RPMI7951 (cell line): ENCODE results near the gene LARGE1. TPM values are rescaled to one million over a fixed set of nuclear protein-coding genes. Genes with fewer than 3 reads are reported as not detected.

ENCODE experiments used
- DNase-seq: peaks from one replicate; pipeline ENCODE4 v3.0.0-alpha.2; 2012; ENCODE audit warnings: low read depth
- total RNA-seq: library from RNA; depleted of rRNA; stranded (reverse); fragments of >200 nt; shearing (Covaris generic); gene quantifications from 2 replicates; pipeline ENCODE4 v1.2.3, GENCODE V29; 2014

The LARGE1 gene
- total RNA-seq, 1 experiment from 2014 or later: 3.0 TPM

DNA sequence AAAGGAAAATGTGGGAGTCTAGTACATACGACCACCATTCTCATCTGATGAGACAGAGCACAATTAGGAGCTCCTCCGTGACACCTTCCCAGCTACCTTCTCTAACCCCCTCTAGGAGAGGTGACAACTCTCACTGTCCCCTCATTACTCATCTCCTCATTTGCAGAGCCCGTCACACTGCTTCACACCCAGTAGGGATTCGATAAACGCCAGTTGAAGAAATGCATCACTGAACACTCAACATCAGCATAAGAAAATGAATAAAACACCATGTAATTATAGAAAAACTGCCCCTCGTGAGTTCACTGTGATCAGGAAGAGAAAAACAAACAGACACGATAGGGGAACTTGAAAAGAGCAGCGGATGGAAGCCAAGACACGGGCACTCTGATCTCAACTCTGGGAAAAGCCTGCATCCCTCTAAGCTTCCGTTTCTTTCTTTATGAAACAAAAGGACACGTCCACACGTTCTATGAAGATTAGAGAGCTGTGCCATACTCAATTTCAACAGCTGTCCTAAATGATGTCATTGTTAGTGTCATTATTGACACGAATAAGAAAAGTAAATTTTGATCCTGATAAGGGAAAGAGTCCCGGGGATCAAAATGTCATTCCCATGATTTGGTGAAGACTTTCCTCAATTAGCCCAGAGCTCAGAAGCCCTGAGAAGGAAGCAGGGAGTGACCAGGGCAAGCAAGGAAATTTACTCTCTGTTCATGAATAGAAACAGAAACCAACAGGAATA is 356.9 kb downstream of the LARGE1 start:
- DNase-seq: no peak

DNA sequence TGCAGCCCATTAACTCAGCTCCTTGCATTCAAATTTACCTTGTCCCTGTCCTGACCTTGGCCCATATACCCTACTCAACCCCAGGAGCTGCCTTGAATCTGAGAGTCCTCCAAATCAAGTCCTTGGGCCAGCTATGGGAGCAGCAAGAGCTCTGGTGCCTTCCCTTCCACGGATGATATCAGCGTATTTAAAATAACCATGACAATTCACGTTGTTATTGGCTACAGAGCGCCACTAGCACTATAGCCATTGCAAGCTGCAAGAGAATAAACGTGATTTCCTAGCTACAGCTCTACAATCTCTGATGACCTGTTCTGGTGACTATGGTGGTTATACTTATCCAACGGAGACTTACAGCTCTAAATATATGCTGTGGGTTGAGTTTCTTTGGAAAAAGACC is 357.8 kb downstream of the LARGE1 start:
- no peak for DNase-seq

DNA sequence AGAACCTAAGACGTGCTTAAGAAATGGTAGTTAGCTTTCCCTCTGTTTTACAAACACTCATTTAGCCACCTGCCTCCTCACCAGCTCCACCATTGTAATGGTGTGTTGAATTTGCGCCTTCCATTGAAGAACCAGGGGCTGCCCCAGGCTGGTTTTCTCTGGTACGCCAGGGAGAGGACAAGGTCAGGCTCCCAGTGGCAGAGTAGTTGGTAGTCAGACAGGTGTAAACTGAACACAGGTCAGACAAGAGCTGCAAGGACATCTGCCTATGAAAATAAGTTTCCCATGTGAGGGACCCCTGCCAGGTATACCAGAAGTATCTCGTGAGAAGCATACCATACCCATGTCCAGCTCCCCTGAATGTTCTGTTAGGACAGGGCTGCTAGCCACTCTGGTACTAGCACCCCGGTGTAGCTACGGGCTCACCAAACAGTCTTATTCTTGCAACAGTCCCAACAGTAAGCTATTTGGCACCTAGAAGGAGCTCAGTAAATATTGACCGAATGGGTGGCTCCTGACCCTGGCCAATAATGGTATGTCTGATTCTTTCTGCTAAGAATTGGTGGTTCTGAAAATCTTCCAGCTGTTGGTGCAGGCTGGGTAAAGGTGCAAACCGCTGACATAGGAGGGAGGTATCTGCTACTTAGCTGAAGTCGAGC is 359.0 kb downstream of the LARGE1 start:
- DNase-seq: no peak

DNA sequence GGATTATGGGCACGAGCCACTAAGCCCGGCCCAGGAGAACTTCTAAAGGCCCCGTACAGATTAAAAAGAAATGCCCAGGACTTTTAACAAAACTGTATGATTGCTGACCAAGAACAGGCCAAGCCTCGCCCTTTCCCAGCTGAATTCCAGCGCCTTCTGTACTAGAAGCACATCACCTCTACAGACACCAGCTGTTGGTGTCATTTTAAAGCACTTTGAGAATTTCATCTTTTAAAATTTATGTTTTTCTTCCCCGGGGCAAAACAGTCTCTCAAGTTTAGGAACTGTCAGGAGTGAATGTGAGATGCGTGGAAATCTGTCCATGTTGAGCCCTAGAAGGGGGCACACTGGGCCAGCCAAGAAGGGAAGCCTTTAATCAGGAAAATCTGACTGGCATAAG is 362.4 kb downstream of the LARGE1 start:
- no peak for DNase-seq

DNA sequence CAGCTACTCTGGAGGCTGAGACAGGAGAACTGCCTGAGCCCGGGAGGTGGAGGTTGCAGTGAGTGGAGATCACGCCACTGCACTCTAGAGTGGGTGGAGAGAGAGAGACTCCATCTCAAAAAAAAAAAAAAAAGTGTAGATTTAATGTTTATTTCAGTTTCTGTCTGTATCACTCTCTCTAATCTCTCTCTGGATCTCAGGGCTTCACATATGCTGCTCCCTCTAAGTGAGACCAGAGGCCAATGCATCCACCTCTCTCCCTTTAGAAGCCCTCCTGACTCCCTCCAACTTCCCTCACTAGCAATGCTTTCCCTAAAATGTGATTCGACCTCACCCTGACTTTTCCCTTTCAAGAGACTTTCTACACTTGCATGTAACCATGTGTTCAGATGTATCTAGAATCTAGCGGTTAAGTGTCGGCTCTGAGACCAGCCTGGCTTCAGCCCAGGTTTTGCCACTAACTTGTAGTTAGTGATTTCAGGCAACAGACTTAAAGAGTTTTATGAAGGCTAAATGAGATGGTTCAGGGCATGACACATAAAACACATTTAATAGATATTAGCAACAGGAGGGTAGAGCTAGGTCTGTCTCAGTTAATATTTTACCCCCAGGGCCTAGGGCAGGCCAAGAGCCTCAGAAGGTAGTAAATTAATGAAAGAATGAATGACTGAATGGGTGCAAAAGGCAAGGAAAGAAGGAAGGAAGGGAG is 364.3 kb downstream of the LARGE1 start:
- no peak for DNase-seq

DNA sequence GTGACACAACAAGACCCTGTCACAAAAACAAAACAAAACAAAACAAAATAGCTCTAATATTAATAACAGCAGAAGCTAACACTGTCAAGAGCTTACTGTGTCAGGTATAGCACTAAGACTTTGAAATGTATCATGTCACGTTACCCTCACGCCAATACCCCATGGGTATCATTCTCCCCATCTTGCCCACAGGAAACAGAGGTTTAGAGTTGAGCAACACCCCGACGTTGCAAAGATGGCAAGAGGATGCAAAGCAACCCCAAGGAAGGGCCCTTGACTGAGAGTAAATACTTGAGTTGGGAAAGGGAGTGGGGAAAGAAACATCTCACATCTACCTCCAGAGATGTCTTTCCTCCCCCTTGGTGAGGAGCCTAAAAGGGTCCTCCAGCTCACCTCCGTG is 366.8 kb downstream of the LARGE1 start:
- DNase-seq: no peak

DNA sequence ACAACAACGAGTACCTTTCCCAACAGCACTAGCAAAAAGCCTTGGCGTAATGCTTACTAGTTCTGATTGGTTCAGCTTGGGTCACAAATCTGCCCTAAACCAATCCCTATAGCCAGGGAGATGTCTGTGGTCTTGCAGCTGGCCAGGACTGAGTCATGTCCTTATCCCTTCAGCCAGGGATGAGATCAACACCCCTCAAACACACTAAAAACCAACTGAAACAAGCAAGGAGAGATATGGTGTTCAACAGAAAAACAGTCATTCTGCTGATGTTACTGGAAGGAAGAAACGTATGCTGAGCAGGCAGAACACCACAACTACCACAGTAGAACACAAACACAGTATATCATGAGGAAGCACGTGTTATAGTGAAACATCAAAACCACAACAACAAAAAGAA is 375.6 kb downstream of the LARGE1 start:
- DNase-seq: no peak

DNA sequence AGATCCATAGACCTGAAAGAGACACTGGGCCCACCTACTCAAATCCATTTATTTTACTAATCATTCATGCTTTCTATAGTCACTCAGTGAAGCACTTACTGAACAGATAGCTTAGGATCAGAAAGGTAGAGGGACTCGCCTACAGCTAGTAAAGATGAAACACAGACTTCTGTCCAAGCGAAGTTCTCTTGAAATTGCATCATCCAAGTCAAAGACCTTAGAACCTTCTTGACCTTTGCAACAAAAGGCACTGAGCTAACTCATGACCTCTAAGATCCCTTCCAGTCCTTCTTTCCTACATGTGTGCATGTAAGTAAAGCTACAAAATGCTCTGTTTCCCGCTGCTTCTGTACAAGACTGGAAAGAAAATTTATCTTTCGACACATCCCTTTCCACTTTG is 377.6 kb downstream of the LARGE1 start:
- DNase-seq: no peak

DNA sequence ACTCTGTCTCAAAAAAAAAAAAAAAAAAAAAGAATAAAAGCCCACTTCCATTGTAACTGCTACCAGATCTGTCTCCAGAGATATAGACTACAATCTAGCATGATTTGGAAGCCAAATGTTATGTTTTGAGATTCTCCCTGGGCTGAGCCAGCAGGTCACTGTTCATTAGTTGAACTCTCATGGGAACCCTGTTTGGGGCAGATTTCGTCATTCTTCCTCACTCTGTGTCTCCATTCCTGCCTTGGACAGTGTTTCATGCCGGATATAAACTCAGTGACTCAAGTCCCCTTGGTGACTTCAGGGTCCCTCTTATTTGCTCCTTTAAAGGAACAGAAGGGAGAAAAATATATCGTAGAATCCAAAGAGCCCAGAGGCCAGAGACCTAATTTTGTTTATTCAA is 378.1 kb downstream of the LARGE1 start:
- no peak for DNase-seq

DNA sequence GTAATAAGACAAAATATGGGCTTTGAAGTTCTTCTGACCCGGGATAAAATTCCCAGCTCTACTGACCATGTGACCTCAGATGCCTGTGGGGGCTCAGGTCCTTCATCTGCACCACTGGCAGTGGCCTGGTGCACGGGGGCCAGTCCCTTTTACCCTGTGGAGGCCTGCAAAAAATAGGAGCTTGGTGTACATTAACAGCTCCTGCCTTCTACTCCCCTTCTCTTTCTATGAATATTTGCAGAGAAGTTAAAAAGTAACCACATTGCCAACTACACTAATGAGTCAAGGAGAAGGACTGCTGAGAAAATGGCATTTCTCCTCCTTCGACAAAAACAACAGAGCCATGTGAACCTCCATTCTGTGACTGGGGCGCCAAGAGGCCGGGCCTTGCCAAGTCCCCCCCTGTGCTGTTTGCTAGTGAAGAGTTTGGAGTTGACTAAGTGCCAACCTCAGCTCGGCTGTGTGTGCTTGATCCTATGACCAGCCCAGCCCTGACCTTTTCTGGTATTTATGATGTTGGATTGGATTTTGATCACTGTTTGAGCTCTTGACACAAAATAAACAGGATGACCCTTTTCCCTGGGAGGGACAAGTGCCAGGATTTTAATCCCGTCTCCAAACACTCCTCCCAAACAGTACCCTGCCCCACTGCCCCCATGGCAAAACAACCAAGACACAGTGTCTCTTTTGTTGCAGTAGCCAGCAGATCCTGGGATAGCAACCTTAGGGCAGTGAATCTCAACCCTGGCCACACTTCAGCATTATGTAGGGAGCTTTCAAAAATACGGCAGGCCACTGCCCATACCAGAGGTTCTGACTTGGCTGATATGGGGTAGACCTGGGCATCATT is 380.1 kb downstream of the LARGE1 start:
- DNase-seq: no peak

DNA sequence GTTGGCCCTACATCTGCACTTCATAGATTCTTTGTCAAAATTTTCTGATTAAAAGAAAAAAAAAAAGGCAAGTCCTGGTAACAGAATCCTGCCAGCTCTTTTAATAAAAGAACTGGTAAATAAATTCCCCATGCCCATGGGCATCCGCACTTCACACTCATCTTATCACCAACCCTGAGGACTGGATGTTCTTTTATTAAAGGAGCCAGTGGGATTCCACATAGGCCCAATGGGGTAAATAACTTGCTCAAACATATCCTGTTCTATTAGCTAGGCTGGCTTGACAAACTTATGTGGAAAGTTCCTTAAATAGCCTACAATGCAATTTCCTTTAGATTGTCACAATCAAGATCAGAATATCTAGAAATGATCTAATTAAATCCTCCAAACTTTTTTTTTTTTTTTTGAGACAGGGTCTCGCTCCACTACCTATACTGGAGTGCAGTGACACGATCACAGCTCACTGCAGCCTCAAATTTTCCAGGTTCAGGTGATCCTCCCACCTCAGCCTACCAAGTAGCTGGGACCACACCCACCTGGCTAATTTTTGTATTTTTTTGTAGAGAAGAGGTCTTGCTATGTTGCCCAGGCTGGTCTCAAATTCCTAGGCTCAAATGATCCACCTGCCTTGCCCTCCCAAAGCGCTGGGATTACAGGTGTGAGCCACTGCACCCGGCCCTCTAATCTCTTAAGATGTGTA is 380.9 kb downstream of the LARGE1 start:
- DNase-seq: no peak

DNA sequence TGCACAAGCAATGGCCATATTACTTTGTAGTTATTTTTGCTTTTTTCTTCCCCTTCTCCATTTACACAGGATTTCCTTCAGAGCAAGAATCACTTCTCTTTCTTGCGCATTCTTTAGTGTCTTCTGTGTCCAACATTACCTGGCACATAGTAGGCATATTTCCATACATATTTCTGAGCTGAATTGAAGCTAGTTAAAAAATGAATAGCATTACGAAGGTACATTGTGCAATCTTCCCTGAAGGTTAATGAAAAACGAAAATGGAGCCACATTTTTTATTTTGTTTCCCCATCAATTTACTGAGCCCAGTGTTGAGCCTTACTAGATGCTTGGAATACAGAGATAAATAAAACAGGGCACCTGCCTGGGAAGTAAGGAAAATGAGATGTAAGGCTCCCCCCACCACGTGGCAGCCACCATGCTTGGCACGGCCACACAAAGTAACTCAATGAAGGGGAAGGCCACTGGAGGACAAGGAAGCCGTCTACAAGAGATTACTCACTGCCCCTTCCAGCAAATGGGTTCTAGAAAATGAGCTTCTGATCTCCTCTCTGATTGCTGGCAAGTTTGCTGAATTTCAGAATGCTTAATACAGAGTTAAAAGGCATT is 381.9 kb downstream of the LARGE1 start:
- no peak for DNase-seq

DNA sequence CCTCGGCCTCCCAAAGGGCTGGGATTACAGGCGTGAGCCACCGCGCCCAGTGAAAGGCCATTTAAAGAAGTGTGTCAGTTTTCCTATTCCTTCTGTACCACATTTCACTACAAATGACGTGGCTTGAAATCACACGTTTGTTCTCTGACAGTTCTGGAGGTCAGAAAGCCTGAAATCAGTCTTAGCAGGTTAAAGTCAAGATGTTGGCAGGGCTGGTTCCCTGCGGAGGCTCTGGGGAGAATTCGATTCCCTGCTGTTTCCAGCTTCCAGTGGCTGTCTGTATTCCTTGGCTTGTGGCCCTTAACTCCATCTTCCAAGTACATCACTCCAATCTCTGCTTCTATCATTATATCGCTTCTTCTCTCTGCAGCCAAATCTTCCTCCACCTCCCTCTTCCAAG is 383.2 kb downstream of the LARGE1 start:
- no peak for DNase-seq

DNA sequence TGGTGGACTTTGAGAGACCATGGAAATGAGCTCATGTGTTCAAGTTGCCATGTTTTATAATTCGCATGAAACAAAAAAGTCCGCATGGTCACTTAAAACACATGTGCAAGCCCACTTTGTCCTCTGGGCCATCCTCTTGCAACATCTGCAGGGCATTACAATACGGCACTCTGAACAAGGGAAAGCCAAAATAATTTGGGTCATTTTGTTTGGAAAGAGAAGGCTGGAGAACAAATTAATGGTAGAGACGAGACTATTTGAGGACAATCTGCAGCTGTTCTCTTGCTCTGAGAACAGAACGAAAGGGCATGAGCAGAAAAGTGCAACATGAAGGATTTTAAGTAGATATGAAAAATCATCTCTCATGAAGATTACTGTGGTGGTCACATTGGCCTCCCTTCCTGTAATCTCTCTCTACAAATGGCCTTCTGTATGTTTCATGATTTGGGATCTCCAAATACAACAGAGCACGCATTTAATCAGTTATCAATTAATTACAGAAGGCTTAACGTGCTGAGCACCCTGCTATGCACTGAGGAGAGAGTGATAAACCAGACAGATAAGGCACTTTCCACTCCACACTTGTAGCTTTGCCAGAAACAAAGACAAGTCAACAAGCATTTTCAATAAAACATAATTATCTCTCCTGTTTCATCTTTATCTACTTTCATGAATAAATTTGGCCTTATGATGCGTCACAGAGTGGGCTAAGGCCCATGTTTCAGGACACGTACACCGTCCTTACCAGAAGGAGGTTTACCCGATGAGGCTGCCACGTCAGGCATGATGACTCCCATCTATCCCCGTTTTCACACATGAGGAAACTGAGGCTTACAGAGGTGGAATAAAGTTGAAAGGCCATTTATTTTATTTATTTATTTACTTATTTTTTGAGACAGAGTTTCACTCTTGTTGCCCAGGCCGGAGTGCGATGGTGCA is 384.1 kb downstream of the LARGE1 start:
- no peak for DNase-seq

DNA sequence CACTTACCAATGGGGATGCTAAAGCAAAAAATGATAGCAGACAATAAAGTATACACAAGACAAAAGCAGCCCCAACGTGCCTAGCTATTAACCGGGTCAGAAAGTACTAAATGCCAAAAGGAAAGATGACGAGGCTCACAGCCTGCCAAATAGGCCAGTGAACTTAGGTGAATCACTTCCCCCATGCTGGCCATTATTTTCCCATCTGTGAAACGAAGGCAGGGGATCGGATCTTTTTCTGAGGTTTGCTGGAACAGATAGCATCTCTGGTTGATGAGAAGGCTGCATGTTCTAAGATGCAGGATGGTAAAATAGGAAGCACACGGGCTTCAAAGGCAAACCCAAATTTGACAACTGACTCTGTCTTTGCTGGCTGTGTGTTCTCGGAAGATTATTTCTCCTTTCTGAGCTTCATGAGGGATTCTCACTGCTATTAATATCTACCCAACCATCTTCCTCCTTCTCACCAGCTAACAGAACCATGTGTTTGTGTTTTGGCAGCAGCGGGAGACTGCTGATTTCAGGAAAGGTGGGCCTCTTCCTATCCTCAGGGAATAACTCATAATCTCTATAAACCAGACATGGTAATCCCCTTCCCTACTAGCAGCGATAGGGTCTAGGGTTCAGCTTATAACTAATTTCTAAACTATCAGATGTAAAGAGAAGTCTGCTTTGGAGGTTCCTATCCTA is 390.7 kb downstream of the LARGE1 start:
- DNase-seq: no peak

DNA sequence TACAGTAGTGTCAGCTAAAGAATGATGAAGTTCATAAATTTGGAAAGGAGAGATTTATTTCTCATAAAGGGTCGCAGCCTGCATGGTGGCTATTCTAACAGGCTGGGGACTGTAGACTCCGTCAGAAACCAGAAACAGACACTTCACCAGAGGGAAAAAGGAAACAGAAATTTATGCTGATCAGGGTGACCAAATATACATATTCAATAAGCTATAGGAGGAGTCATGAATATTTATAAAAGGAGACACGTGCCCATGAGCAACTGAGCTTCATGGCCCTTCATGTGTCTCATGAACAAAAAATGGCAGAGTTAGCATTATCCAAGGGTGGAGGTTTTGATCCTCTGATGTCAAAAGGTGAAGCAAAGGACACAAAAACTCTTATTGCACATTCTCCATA is 392.1 kb downstream of the LARGE1 start:
- no peak for DNase-seq

DNA sequence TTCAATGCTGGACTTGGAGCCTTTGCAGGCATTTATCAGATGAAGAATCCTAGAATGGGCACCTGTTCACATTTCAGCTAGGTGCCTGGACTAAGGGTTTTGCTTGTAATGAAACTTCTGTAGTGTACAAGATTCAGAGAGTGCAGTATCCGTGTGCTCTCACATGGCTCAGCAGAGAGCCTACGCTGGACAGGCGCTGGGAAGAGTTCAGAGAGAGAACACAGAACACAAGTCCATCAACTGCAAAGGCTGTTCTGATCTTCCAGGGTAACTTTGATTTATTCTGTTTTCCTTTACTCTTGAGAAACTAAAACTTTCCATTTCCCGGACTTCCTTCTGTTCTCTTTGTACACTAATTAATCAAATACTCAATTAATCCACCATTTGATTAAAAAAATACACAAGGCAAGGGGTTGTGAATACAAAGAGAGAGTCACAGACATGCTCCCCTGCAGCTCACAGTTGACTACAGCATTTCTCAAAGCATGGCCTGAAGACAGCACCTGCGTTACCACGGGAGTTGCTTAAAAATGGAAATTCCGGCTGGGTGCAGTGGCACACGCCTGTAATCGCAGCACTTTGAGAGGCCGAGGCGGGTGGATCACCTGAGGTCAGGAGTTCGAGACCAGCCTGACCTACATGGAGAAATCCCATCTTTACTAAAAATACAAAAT is 393.7 kb downstream of the LARGE1 start:
- DNase-seq: no peak

DNA sequence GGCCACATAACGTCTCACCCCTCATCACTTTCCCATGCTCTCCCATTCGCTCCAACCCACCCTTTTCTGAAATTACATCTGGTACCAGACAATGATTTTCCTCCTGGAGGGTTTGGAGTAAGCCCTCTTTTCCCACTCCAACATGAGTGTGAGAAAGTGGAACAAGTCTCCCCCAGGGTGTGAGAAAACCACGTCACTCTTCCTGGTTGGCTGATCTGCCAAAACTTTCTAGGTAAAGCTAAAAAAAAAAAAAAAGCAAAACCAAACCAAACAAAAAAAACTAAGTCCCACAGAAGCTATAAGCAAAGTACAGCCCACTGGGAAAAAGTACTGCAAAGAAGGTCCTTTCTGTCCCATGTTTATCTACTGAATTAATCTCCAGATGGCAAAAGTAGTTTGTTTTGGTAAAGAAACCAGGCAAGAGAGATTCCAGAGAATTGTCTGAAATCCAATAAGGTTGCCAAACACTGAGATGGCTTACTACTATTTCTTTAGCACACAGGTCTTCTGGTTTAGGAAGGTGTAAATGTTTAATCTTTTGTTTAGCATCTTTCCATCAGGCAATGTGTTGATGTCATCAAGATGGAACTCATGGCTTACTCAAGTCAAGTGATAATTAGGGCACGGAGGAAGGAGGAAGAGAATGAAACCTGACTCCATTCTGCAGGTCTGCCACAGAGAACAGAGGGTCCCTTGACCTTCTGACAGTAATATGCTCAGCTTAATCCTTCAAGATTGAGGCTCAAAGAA is 395.6 kb downstream of the LARGE1 start:
- no peak for DNase-seq
